ENCODE measurements around the gene KCNF1.
A peak's percentile ranks its signal among the peaks of the same experiment; 100 is the strongest.

KCNF1 gene, protein sequence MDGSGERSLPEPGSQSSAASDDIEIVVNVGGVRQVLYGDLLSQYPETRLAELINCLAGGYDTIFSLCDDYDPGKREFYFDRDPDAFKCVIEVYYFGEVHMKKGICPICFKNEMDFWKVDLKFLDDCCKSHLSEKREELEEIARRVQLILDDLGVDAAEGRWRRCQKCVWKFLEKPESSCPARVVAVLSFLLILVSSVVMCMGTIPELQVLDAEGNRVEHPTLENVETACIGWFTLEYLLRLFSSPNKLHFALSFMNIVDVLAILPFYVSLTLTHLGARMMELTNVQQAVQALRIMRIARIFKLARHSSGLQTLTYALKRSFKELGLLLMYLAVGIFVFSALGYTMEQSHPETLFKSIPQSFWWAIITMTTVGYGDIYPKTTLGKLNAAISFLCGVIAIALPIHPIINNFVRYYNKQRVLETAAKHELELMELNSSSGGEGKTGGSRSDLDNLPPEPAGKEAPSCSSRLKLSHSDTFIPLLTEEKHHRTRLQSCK

DNA sequence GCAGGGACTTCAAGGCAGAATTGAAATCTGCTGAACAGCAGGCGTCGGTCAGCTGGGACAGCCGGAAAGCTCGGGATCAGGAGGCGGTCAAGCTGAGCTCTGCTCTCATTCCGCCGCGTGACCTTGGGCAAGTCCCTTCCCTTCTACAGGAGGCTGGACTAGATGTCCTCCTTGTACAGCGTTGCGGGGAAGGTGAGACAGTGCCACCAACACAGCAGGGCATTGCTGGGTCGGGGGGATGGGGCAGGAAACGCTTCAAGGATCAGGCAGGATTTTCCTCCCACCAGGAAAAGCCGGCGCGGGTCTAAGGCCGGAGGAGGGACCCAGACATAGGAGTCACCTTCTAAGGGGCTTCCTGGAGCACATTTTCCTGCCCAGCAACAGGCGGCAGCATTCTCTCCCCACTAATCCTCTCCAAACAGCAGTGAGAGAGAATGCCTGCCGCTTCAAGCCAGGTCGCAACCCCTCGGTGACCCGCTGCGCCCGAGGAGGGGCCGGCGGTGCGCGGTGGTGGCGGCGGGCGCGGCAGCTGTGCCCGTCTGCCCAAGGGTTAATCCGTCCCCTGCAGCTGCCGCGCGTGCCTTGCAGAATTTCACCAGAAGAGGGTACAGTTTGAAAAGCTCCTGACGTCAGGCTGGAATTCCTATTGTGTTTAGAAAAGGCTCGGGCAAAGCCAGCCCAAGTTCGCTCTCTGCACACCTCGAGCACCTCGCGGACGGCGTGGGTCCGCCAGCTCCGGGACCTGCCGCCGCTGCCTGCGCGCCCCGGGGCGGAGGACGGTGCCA is at the start of gene KCNF1:
Gene KCNF1, plus strand, starts transcription at position 644 of the 785 bp plus-strand sequence. CDS start 493 bp downstream, outside the sequence.
- peak; percentile 17 for DNase-seq

DNA sequence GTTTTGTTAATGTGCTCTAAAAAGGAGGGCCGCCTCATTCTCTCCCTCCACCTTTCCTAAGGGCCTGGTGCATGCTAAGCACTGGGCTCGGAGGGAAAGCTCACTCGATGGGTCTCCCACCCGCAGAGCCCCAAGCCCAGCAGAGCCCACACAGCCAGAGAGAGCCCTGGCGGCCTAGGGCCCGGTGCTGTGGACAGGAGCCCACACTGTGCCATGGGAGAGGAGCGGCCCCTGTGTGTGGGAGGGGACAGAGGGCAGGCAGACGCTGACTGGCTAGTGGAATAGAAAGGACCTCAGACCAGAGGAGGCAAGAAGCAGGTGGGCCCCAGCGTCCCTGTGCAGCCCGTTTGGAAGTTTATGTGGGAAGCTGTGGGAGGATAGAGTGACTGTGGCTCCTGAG is 49.4 kb upstream of the KCNF1 start:
- DNase-seq: no peak

DNA sequence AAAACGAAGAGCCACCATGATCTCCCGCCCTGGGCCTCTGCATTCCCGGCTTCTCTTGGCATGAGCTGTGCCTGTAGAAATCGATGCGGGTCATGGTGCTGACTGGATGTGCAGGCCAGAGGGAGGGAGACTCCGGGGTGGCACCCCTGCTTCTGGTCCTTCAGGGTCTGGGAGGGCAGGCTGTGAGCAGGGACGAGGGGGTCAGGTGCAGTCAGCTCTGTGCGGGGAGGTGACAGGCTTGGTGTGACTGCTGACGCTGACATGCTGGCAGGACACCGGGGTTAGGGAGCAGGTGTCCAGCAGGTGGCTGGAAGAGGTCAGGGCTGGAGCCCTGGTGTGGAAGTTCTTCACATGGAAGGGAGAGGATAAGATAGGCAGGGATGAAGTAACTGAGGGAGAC is 48.7 kb upstream of the KCNF1 start:
- no peak for DNase-seq

DNA sequence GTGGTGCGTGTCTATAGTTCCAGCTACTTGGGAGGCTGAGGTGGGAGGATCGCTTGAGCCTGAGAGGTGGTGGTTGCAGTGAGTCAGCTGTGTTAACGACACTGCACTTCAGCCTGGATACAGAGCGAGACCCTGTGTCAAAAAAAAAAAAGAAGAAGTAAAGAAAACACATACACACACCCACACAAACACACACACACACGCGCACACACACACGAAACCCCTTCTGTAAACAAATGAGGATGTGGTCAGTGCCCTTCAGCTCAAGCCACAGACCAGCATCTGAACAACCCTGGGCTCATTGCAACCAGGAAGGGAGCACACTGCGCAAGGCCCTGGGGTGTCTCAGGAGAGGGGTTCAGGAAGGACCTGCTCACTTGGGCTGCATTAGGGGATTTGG is 47.9 kb upstream of the KCNF1 start:
- no peak for DNase-seq

GRCh38 chr2:10864251-10864650 is 47.5 kb upstream of the KCNF1 start:
- DNase-seq: no peak

DNA sequence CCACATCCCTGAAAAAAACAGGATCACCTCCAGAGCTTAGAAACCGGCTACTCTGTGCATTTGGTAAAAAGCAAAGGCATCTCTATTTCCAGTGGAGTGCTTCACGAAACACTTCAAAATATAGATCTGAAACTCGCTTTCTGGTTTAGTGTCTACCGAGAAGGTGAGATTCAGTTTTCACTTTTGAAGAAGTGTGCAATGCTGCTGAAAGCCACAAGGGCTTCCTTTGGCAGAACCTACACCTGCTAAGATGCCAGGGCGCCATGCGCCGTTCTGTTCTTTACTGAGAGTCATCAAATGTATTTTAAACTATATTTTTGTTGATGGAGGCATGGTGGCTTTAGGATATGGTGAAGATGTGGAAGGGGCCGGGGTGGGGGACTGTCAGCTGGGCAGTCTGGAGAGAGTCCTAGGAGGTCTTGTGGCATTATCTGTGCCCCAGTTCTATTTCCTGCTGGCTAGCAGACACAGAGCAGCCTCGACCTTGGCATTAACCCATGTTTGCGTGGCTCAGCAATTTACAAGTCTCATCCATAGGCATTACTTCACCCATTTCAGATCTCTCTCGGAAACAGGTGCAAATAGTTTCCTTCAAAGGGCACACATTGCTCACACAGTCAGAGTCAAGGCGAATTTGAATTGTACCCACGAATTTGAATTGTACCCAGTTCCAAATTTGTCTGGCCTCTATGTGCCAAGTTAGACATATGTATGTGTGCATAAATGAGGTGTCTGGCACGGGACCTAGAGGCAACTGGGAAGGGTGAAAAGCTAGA is 46.7 kb upstream of the KCNF1 start:
- DNase-seq: no peak

DNA sequence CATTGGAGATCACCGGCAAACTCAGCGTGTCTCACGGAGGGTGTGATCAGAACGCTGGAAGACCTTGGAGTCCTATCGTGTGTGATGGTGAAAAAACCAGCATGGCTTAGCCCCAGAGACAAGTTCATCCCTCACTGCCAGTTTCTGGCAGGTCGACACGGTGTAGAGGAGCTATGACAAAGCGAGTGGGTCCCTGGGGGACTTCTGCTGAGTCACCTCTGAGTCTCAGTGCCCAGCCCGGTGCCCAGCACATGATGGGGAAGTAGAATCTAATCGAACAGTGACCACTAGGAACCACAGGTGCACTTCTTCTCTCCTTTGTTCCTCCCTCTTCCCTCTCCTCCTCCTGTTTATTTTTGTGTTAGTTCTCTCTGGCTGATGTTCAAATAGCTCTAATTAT is 45.9 kb upstream of the KCNF1 start:
- no peak for DNase-seq

GRCh38 chr2:10867692-10868420 is 43.9 kb upstream of the KCNF1 start:
- DNase-seq: no peak

- DNase-seq: no peak
Observed at GRCh38 chr2:10868465-10869314, 43.0 kb upstream of the KCNF1 start.

DNA sequence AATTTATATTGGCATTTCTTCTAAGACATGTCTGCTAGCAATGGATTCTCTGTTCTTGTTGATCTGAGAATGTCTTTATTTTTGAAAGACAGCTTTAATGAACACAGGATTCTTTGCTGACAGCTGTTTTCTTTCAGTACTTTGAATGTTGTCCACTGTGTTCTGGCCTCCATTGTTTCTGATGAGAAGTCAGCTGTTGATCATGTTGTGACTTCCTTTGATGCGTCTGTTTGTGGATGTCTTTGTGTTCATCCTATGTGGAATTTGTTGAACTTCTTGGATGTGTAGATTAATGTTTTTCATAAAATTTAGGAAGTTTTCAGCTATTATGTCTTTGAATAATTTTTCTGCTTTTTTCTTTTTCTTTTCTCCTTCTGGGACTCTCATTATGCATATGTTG is 39.8 kb upstream of the KCNF1 start:
- DNase-seq: no peak

DNA sequence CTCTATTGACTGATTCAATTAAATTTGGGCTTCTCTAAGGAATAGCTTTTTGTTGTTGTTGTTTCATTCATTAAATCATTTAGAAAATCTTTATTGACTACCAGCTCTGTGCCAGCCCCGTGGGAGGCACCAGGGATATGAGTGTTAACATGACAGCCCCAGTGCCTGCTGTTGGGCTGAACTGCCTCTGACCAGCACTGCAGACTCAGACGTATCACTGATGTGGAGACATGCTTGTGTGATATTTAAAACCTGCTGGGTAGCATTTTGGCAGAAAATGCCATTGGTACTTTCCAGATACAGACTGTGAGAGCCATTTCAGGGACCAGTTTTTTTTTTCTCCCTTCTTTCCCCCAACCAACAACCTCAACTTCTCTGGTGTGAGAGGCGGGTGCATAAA is 38.6 kb upstream of the KCNF1 start:
- DNase-seq: no peak

DNA sequence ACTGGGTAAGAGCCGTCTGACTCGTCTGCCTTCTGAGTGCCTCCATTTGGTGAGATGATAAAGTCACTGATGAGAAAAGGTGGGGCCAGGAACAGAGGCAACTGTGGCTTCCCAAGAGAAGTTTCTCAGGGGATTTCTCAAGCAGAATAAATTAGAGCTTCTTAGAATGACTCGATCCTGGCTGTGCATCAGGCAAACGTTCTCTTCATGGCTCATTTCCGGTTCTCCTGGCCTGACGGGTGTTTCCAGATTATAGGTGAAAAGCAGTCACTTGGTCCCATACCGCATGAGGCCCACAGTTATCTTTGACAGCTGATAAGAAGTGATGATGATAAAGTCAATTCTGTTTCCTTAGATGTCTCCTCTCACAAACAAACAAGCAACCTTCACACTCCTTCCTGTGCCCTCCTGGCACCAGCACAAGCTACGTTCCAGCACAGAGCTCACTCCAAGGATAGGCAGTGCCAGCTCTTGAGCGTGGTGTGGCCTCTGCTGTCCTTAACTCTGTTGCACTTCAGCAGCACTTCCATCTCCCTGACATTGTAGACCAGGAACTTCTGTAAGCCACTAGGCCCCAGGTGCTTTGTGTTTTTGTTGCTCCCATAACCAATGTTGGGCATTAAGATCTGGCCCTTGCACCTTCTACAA is 37.8 kb upstream of the KCNF1 start:
- DNase-seq: no peak

DNA sequence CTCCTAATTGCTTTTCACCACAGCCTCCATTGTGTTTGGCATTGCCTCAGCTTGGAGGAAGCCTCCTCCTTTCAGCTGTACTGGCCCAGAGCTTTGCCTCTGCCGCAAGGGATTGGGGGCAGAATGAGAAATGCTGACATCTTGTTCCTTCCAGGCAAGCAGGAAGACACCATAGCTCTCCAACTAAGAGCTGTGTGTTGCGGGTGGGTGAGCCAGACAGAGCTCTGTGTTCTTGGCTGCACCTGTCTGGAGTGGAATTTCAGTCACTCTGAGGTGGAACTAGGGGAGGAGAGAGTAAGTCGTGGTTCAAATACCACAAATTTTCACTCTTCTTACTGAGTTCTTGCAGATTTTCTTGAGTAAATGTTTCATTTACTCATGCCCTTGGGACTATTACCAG is 36.6 kb upstream of the KCNF1 start:
- no peak for DNase-seq

DNA sequence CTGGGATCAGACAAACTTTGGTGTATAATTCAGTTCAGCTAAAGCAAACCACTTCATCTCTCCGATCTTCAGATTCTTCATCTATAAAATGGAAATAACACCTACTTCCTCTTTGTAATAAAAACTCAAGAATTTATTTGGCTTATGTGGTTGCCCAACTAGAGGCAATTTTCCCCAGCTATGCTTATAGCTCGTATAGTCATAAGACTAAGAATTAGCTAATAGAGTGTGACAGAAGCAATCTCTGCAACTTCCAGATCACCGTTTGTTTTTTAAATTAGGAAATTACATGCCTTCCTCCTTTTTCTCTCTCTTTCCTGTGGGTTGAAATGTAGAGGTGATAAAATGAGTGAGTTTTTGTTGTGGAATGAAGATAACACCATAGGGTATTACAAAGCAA is 35.3 kb upstream of the KCNF1 start:
- no peak for DNase-seq

GRCh38 chr2:10876963-10877362 is 34.8 kb upstream of the KCNF1 start:
- DNase-seq: no peak

DNA sequence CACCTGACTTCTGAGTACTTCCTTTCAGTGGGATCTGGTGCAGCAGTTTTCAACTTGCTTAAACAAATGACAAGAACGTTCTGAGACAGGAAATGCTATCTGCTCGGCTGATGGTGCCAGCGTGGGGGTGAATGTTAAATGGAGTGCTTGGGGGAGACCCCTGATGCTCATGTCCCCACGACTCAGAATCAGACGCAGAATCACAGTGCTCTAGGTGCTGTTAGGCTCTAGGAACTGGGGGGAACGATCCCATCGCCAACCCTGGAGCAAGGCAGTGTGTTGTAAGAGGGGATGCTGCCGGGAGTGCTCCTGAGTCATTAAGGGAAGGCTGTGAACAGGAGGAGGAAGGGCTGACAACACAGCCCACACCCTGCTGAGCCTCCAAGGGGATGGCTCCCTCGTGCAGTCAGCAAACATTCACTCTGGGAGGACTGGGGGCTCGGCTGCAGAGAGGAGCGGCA is 34.1 kb upstream of the KCNF1 start:
- no peak for DNase-seq

GRCh38 chr2:10878268-10878915 is 33.3 kb upstream of the KCNF1 start:
- no peak for DNase-seq

DNA sequence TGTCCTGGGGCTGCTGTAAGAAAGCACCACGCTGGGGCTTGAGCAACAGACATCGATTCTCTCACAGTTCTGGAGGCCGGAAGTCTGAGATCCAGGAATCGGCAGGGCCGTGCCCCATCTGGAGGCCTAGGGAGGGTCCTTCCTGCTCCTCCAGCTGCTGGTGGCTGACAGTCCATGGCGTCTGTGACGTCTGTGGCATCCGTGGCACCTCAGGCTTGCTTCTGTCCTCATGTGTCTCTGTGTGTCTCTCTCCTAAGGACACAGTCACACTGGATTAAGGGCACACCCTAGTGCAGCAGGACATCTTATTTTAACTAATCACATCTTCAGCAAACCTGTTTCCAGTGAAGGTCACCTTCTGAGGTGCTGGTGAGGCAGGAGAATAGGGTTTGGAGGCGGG is 32.6 kb upstream of the KCNF1 start:
- no peak for DNase-seq

DNA sequence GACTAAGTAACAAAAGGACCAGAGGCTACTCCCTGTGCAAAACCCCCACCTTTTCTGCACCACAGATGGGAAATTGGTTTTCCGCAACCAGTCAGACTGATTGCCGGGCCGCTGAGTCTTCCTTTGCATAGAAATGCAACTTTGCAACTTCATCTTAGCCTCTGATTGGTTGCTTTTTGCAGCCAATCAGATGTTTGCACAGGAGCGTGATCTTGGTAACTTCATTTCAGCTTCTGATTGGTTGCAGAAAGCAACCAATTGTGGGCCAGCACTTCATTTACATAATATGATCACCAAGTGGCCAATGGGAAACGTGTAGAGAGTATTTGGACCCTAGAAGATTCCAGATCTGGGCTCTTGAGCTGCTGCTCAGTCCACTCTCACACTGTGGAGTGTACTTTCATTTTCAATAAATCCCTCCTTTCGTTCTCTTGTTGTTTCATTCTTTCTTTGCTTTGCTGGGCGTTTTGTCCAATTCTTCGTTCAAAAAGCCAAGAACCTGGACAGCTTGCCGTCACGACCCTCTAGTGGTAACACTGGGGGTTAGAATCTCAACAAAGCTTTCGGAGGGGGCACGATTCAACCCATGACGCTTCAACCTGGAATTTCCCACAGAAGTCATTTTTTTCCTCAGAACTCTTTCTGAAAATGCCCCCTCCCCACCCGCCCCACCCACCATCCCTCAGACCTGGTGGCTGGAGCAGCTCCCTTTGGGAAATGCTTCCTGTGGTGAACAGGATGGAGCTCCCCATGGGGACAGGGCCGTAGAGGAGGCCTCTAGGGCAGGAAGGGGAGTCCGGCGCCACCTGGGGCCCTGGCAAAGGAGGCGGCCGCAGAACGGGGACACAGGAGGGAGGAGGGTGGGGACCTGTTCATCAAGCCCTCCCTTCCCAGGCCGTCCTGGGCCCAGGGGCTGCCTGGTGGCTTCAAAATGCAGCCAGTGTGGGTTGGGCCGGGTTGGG is 31.8 kb upstream of the KCNF1 start:
- no peak for DNase-seq

All from NCI-H1105 (cell line).